ENCODE data around the gene LCE1A.

- no peak for TF ChIP-seq SUZ12 (IDR thresholded peaks at IDR 0.05; ENCODE audit: extremely low read depth, insufficient read depth, insufficient read length)
- TF ChIP-seq YY1 (IDR thresholded peaks at IDR 0.05; ENCODE audit: insufficient read depth, insufficient read length), result no peak
- TF ChIP-seq ZNF274 (IDR thresholded peaks at IDR 0.05; ENCODE audit: low read depth, low read length), result no peak
Observed at GRCh38 chr1:152796421-152796820, 30.9 kb upstream of the LCE1A start, which contains the start of gene LCE1D.
